GM23338 (cell line): ENCODE measurements around the gene ANGPT4.

Experiments
- CREB1 ChIP-seq: fragments of 250-450 bp; sonication (Bioruptor Pico); IDR thresholded peaks from 2 replicates; pipeline ENCODE4 v1.5.0; 2020; ENCODE audit warnings: low read depth, mild to moderate bottlenecking, moderate library complexity
- CTCF ChIP-seq, 2 experiments: fragments of 200-600 bp in 1 of 2; sonication (generic) in 1 of 2; conservative IDR thresholded peaks; 2 replicates each; pipeline versions ENCODE4 v1.5.1 to v1.6.1; 2016 to 2017; ENCODE audit warnings: antibody characterized with exemption in 2 of 2, low read depth in 2 of 2, mild to moderate bottlenecking in 2 of 2, moderate library complexity in 1 of 2
- NANOG ChIP-seq: IDR thresholded peaks from 2 replicates; pipeline ENCODE4 v1.6.1; 2016; ENCODE audit warnings: antibody characterized with exemption, borderline replicate concordance

GRCh38 chr20:828987-829386 lies 87.1 kb downstream of the ANGPT4 start:
- TF ChIP-seq CREB1 (CRISPR knock-in tag) (no peak), CTCF (conservative IDR thresholded peaks at IDR 0.05; ENCODE audit: low read depth in 2 of 2) (no peak), NANOG (no peak)
